ENCODE measurements around the gene KAT6B.
"Not testable (repeated sequence)": the region's sequence is repeated elsewhere in the genome, so short reads cannot be mapped to it uniquely, and the experiment has no call there.

The KAT6B gene

GRCh38 chr10:74913377-74913979 lies 87.1 kb downstream of the KAT6B start:
- Histone ChIP-seq H3K9ac (no peak overlapping the region), H3K36me3 (ENCODE audit: control insufficient read depth, insufficient read depth, low read length) (no peaks in the 10 kb centered on the region), H3K27ac (no peak overlapping the region), H3K27me3 (ENCODE audit: control insufficient read depth, insufficient read depth, low read length) (no peaks in the 10 kb centered on the region), H3K4me2 (ENCODE audit: low read length) (no peak overlapping the region), H3K4me1 (peaks cover 14% of the 10 kb centered on the region), H2AFZ (no peak overlapping the region), H3K79me2 (peaks cover 46% of the 10 kb centered on the region), H3K9me3 (ENCODE audit: control insufficient read depth, low read length) (no peaks in the 10 kb centered on the region), H3K4me3 (ENCODE audit: low read depth, low read length) (no peak overlapping the region)
- no peak for TF ChIP-seq CTCF (IDR thresholded peaks at IDR 0.05)

GRCh38 chr10:74916283-74916682 lies 89.9 kb downstream of the KAT6B start:
- H3K27me3 ChIP-seq (ENCODE audit: control insufficient read depth, insufficient read depth, low read length): no peaks in the 10 kb centered on the region
- no peak overlapping the region for H2AFZ ChIP-seq
- no peak overlapping the region for H3K27ac ChIP-seq
- no peaks in the 10 kb centered on the region for H3K9me3 ChIP-seq (ENCODE audit: control insufficient read depth, low read length)
- H3K9ac ChIP-seq: no peak overlapping the region
- peaks cover 40% of the 10 kb centered on the region for H3K79me2 ChIP-seq
- H3K36me3 ChIP-seq (ENCODE audit: control insufficient read depth, insufficient read depth, low read length): no peaks in the 10 kb centered on the region
- peaks cover 14% of the 10 kb centered on the region for H3K4me1 ChIP-seq
- H3K4me2 ChIP-seq (ENCODE audit: low read length): no peak overlapping the region
- H3K4me3 ChIP-seq (ENCODE audit: low read depth, low read length): no peak overlapping the region
- no peak for TF ChIP-seq CTCF (IDR thresholded peaks at IDR 0.05)

GRCh38 chr10:74917481-74918077 lies 91.2 kb downstream of the KAT6B start:
- no peak overlapping the region for H3K4me3 ChIP-seq (ENCODE audit: low read depth, low read length)
- H3K9me3 ChIP-seq (ENCODE audit: control insufficient read depth, low read length): no peaks in the 10 kb centered on the region
- H3K4me2 ChIP-seq (ENCODE audit: low read length): no peak overlapping the region
- H3K79me2 ChIP-seq: peaks cover 44% of the 10 kb centered on the region
- H2AFZ ChIP-seq: no peak overlapping the region
- H3K4me1 ChIP-seq: peaks cover 20% of the 10 kb centered on the region
- no peaks in the 10 kb centered on the region for H3K36me3 ChIP-seq (ENCODE audit: control insufficient read depth, insufficient read depth, low read length)
- no peak for TF ChIP-seq CTCF (IDR thresholded peaks at IDR 0.05)
- H3K27me3 ChIP-seq (ENCODE audit: control insufficient read depth, insufficient read depth, low read length): no peaks in the 10 kb centered on the region
- H3K9ac ChIP-seq: no peak overlapping the region
- H3K27ac ChIP-seq: no peak overlapping the region

- peaks cover 41% of the 10 kb centered on the region for H3K79me2 ChIP-seq
- no peaks in the 10 kb centered on the region for H3K9me3 ChIP-seq (ENCODE audit: control insufficient read depth, low read length)
- H3K4me3 ChIP-seq (ENCODE audit: low read depth, low read length): no peak overlapping the region
- H3K27ac ChIP-seq: no peak overlapping the region
- no peak for TF ChIP-seq CTCF (IDR thresholded peaks at IDR 0.05)
- no peak overlapping the region for H3K4me2 ChIP-seq (ENCODE audit: low read length)
- no peak overlapping the region for H3K9ac ChIP-seq
- H3K36me3 ChIP-seq (ENCODE audit: control insufficient read depth, insufficient read depth, low read length): no peaks in the 10 kb centered on the region
- peaks cover 17% of the 10 kb centered on the region for H3K4me1 ChIP-seq
- H3K27me3 ChIP-seq (ENCODE audit: control insufficient read depth, insufficient read depth, low read length): no peaks in the 10 kb centered on the region
- no peak overlapping the region for H2AFZ ChIP-seq
These were observed 93.3 kb downstream of the KAT6B start for GRCh38 chr10:74919671-74920070.

- not testable (repeated sequence) for H3K4me3 ChIP-seq (ENCODE audit: low read depth, low read length); H3K27me3 ChIP-seq (ENCODE audit: control insufficient read depth, insufficient read depth, low read length); H3K27ac ChIP-seq; H3K4me2 ChIP-seq (ENCODE audit: low read length); H3K36me3 ChIP-seq (ENCODE audit: control insufficient read depth, insufficient read depth, low read length); H3K9ac ChIP-seq; H2AFZ ChIP-seq; H3K9me3 ChIP-seq (ENCODE audit: control insufficient read depth, low read length)
- H3K79me2 ChIP-seq: peaks cover 34% of the 10 kb centered on the region
- H3K4me1 ChIP-seq: peaks cover 13% of the 10 kb centered on the region
These were observed 94.7 kb downstream of the KAT6B start for GRCh38 chr10:74921070-74921469.

All from parathyroid adenoma (tissue), 2 donors.